ENCODE data around the gene MAP3K14. TPM values are rescaled to one million over a fixed set of nuclear protein-coding genes. Genes with fewer than 3 reads are reported as not detected.
"Not testable (repeated sequence)": the region's sequence is repeated elsewhere in the genome, so short reads cannot be mapped to it uniquely, and the experiment has no call there.

Gene MAP3K14
- total and polyA plus RNA-seq, 4 donors = 2.2 to 9.3 (median 5.3) TPM

GRCh38 chr17:45351831-45352230 is 35.0 kb upstream of the MAP3K14 start:
- DNase-seq (ENCODE audit: low read depth in 4 of 6, low spot score in 6 of 6) = no peak
- Histone ChIP-seq H3K4me1 (ENCODE audit: control insufficient read depth, insufficient read depth, low read length) (no peaks in the 10 kb centered on the region), H3K4me3 (ENCODE audit: low read depth, low read length) (no peak overlapping the region), H3K36me3 (ENCODE audit: control insufficient read depth, insufficient read depth, low read length) (no peaks in the 10 kb centered on the region), H3K9me3 (ENCODE audit: control insufficient read depth, insufficient read depth, low read length) (peaks cover 3% of the 10 kb centered on the region), H3K27ac (ENCODE audit: low read depth, low read length) (no peak overlapping the region), H3K27me3 (ENCODE audit: control insufficient read depth, insufficient read depth, low read length) (no peaks in the 10 kb centered on the region)
- WGBS (ENCODE audit: insufficient coverage) = no CpG with 5 or more reads among the region's 2 CpGs

- no peak overlapping the region for H3K4me3 ChIP-seq (ENCODE audit: low read depth, low read length)
- WGBS (ENCODE audit: insufficient coverage) = 91% methylated on average over 4 of the region's 6 CpGs
- H3K36me3 ChIP-seq (ENCODE audit: control insufficient read depth, insufficient read depth, low read length) = no peaks in the 10 kb centered on the region
- H3K27me3 ChIP-seq (ENCODE audit: control insufficient read depth, insufficient read depth, low read length) = no peaks in the 10 kb centered on the region
- no peak overlapping the region for H3K27ac ChIP-seq (ENCODE audit: low read depth, low read length)
- no peaks in the 10 kb centered on the region for H3K4me1 ChIP-seq (ENCODE audit: control insufficient read depth, insufficient read depth, low read length)
- no peak for DNase-seq (ENCODE audit: low read depth in 4 of 6, low spot score in 6 of 6)
- H3K9me3 ChIP-seq (ENCODE audit: control insufficient read depth, insufficient read depth, low read length) = peaks cover 3% of the 10 kb centered on the region
Measured at GRCh38 chr17:45347444-45347843, 30.6 kb upstream of the MAP3K14 start.

- Histone ChIP-seq H3K27ac (ENCODE audit: low read depth, low read length) (peak overlapping the region; percentile 7), H3K36me3 (ENCODE audit: control insufficient read depth, insufficient read depth, low read length) (no peaks in the 10 kb centered on the region), H3K4me3 (ENCODE audit: low read depth, low read length) (no peak overlapping the region), H3K27me3 (ENCODE audit: control insufficient read depth, insufficient read depth, low read length) (no peaks in the 10 kb centered on the region), H3K4me1 (ENCODE audit: control insufficient read depth, insufficient read depth, low read length) (peaks cover 6% of the 10 kb centered on the region), H3K9me3 (ENCODE audit: control insufficient read depth, insufficient read depth, low read length) (no peaks in the 10 kb centered on the region)
- WGBS (ENCODE audit: insufficient coverage) = 41% methylated on average over 7 of the region's 13 CpGs
- peak in 2 of 6 donors; percentile 26 to 69 for DNase-seq (ENCODE audit: low read depth in 4 of 6, low spot score in 6 of 6)
Measured at GRCh38 chr17:45346216-45347015, 29.6 kb upstream of the MAP3K14 start.

- WGBS (ENCODE audit: insufficient coverage) = 33% methylated on average over 1 of the region's 3 CpGs
- H3K27me3 ChIP-seq (ENCODE audit: control insufficient read depth, insufficient read depth, low read length) = no peaks in the 10 kb centered on the region
- peaks cover 6% of the 10 kb centered on the region for H3K4me1 ChIP-seq (ENCODE audit: control insufficient read depth, insufficient read depth, low read length)
- no peak overlapping the region for H3K4me3 ChIP-seq (ENCODE audit: low read depth, low read length)
- no peaks in the 10 kb centered on the region for H3K9me3 ChIP-seq (ENCODE audit: control insufficient read depth, insufficient read depth, low read length)
- no peak overlapping the region for H3K27ac ChIP-seq (ENCODE audit: low read depth, low read length)
- no peaks in the 10 kb centered on the region for H3K36me3 ChIP-seq (ENCODE audit: control insufficient read depth, insufficient read depth, low read length)
- peak in 2 of 6 donors; percentile 54 to 78 for DNase-seq (ENCODE audit: low read depth in 4 of 6, low spot score in 6 of 6)
Measured at GRCh38 chr17:45345554-45346215, 28.9 kb upstream of the MAP3K14 start.

- Histone ChIP-seq H3K4me1 (ENCODE audit: control insufficient read depth, insufficient read depth, low read length) (peaks cover 6% of the 10 kb centered on the region), H3K4me3 (ENCODE audit: low read depth, low read length) (no peak overlapping the region), H3K27me3 (ENCODE audit: control insufficient read depth, insufficient read depth, low read length) (no peaks in the 10 kb centered on the region), H3K27ac (ENCODE audit: low read depth, low read length) (no peak overlapping the region), H3K9me3 (ENCODE audit: control insufficient read depth, insufficient read depth, low read length) (no peaks in the 10 kb centered on the region), H3K36me3 (ENCODE audit: control insufficient read depth, insufficient read depth, low read length) (no peaks in the 10 kb centered on the region)
- no peak for DNase-seq (ENCODE audit: low read depth in 4 of 6, low spot score in 6 of 6)
- no CpG with 5 or more reads among the region's 3 CpGs for WGBS (ENCODE audit: insufficient coverage)
Measured at GRCh38 chr17:45345246-45345553, 28.4 kb upstream of the MAP3K14 start.

- H3K9me3 ChIP-seq (ENCODE audit: control insufficient read depth, insufficient read depth, low read length); H3K27ac ChIP-seq (ENCODE audit: low read depth, low read length); H3K36me3 ChIP-seq (ENCODE audit: control insufficient read depth, insufficient read depth, low read length); H3K4me3 ChIP-seq (ENCODE audit: low read depth, low read length); H3K4me1 ChIP-seq (ENCODE audit: control insufficient read depth, insufficient read depth, low read length); H3K27me3 ChIP-seq (ENCODE audit: control insufficient read depth, insufficient read depth, low read length); DNase-seq (ENCODE audit: low read depth in 4 of 6, low spot score in 6 of 6): not testable (repeated sequence)
- 97% methylated on average over 5 of the region's 10 CpGs for WGBS (ENCODE audit: insufficient coverage)
Measured at GRCh38 chr17:45343967-45344664, 27.3 kb upstream of the MAP3K14 start.

- Histone ChIP-seq H3K27me3 (ENCODE audit: control insufficient read depth, insufficient read depth, low read length) (no peaks in the 10 kb centered on the region), H3K9me3 (ENCODE audit: control insufficient read depth, insufficient read depth, low read length) (no peaks in the 10 kb centered on the region), H3K36me3 (ENCODE audit: control insufficient read depth, insufficient read depth, low read length) (no peaks in the 10 kb centered on the region), H3K27ac (ENCODE audit: low read depth, low read length) (no peak overlapping the region), H3K4me3 (ENCODE audit: low read depth, low read length) (no peak overlapping the region), H3K4me1 (ENCODE audit: control insufficient read depth, insufficient read depth, low read length) (peaks cover 10% of the 10 kb centered on the region)
- DNase-seq (ENCODE audit: low read depth in 4 of 6, low spot score in 6 of 6) = no peak
- WGBS (ENCODE audit: insufficient coverage) = 100% methylated on average over 2 of the region's 4 CpGs
Measured at GRCh38 chr17:45342871-45343526, 26.2 kb upstream of the MAP3K14 start.

GRCh38 chr17:45342306-45342705 is 25.5 kb upstream of the MAP3K14 start:
- peaks cover 12% of the 10 kb centered on the region for H3K4me1 ChIP-seq (ENCODE audit: control insufficient read depth, insufficient read depth, low read length)
- no peaks in the 10 kb centered on the region for H3K36me3 ChIP-seq (ENCODE audit: control insufficient read depth, insufficient read depth, low read length)
- no peak for DNase-seq (ENCODE audit: low read depth in 4 of 6, low spot score in 6 of 6)
- no peaks in the 10 kb centered on the region for H3K27me3 ChIP-seq (ENCODE audit: control insufficient read depth, insufficient read depth, low read length)
- WGBS (ENCODE audit: insufficient coverage) = 90% methylated on average over 9 of the region's 11 CpGs
- no peaks in the 10 kb centered on the region for H3K9me3 ChIP-seq (ENCODE audit: control insufficient read depth, insufficient read depth, low read length)
- H3K4me3 ChIP-seq (ENCODE audit: low read depth, low read length) = no peak overlapping the region
- no peak overlapping the region for H3K27ac ChIP-seq (ENCODE audit: low read depth, low read length)

GRCh38 chr17:45341533-45342158 is 24.8 kb upstream of the MAP3K14 start:
- Histone ChIP-seq H3K4me1 (ENCODE audit: control insufficient read depth, insufficient read depth, low read length) (peaks cover 12% of the 10 kb centered on the region), H3K9me3 (ENCODE audit: control insufficient read depth, insufficient read depth, low read length) (no peaks in the 10 kb centered on the region), H3K27me3 (ENCODE audit: control insufficient read depth, insufficient read depth, low read length) (no peaks in the 10 kb centered on the region), H3K36me3 (ENCODE audit: control insufficient read depth, insufficient read depth, low read length) (no peaks in the 10 kb centered on the region), H3K27ac (ENCODE audit: low read depth, low read length) (peak overlapping the region; percentile 29), H3K4me3 (ENCODE audit: low read depth, low read length) (no peak overlapping the region)
- peak in 1 of 6 donors; percentile 41 for DNase-seq (ENCODE audit: low read depth in 4 of 6, low spot score in 6 of 6)
- 36% methylated on average over 13 of the region's 14 CpGs for WGBS (ENCODE audit: insufficient coverage)
